GM18907 (cell line): ENCODE measurements around the gene DISC1.

Experiments
- ATAC-seq: cut with Tn5 transposase; IDR thresholded peaks from one replicate; pipeline ENCODE4 v1.9.1; 2021; ENCODE audit warnings: mild to moderate bottlenecking, moderate library complexity; ENCODE audit not compliant: unreplicated experiment

DISC1 gene

DNA sequence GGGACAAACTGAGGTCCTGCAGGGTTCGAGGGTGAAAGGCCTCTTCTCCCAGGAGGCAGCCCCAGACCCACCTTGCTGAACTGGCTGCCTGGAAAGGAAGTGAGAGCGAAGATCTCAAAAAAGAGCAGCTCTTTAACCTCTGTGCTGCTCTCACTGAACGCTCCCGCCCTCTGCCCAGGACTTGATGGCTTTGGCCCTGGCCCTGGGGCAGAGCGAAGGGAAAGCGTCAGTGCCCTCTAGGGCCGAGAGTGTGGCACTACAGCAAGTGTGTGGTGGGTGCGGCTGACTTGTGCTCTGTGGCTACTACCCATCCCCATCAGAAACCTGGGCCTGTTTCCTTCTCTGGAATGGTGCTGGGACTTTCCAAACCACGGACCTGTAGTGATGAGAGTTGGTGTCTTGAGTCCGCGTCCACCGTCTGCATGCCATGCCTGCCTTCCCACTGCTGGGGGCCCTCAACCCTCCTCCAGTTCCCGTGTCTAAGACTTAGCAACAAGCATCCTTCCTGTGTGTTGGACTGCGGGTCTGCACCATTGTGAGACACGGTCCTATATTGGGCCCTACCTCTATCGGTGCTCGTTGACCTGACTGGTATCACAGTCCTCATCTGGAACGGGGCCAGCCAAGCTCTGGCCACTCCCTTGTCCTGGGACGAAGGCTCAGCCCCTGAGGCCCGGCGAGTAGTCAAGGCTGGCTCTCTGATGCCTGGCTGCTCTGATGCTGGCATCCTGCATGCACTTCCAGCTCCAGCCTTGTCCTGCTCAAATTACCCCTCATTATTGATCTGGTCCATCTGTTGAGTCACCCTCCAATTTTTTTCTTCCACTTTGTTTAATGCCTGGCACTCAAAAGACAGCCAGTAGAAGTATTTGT, 180.3 kb downstream of the DISC1 start:
- peak; percentile 88 for ATAC-seq

DNA sequence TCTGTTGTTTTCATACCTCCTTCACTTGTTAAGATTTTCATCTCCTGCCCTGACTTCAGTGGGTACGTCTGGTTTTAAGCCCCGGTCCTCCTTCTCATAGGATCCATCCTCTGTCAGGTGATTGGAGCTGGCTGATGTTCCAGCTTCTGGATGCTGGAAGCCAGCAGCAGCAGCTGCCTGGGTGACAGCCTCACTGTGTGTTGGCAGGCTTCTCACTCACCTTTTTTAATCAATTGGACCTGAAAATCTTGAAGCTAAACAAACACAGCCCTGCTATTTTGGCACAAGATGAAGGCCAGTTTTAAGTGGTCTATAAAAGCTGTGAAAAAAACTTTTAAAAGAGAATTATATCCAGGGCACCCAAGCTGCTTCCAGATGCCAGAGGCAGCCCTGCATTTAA, 181.0 kb downstream of the DISC1 start:
- ATAC-seq, result no peak

DNA sequence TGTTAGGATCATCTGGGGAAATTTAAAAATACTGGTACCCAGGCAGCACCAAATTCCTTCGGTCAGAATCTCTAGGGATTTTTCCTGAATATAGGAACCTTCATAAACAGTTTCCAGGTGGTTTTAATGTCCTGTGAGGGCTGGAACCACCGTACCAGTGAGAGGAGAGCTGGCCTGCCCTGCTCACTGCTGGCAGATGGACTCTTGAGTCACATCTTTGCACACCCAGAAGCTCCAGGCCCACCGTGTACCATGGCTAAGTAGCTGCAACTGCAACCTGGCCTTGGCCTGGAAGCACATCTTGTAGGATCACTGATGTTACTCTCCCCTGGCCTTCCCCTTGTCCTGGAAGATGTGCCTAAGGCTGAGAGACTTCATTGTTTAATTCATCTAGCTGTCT, 181.5 kb downstream of the DISC1 start:
- ATAC-seq, result no peak

DNA sequence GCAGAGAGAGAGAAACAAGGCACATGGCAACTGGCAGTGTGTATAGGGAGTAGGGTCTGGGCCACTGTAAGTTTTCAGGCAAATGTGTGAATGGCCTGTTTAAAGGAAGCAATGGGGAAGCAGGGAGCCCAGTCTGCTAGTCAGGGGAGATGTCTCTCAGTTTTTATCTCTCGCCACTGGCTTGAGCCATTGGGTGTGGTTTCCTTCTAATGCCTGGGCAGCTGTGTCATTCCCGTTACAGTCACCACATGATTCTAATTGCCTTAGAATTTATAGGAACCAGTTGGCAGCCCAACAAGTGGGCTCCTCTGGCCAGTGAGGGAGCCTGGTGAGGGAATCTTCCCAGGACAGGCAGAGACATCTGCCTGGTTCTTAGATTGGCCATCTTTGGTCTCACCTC, 182.4 kb downstream of the DISC1 start:
- ATAC-seq, result no peak

GRCh38 chr1:231810415-231810814, 183.8 kb downstream of the DISC1 start:
- ATAC-seq, result no peak

DNA sequence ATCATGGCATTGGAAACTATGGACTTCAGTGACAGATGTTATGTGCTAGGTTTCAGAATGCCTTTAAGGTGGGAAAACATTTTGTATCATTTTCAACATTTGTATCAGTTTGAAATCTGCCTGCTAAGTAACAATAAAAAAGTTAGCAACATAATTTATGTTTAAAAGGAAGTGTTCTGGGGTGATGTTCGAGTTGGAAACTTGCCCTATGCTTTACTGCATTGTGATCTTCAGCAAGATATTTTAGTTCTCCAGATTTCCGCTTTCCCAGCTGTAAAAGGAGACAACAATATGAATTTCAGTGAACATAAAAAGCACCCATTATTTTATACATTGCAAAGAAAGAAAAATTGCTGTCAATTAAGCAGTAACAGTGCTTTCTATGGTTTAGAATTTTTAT, 187.4 kb downstream of the DISC1 start:
- no peak for ATAC-seq

DNA sequence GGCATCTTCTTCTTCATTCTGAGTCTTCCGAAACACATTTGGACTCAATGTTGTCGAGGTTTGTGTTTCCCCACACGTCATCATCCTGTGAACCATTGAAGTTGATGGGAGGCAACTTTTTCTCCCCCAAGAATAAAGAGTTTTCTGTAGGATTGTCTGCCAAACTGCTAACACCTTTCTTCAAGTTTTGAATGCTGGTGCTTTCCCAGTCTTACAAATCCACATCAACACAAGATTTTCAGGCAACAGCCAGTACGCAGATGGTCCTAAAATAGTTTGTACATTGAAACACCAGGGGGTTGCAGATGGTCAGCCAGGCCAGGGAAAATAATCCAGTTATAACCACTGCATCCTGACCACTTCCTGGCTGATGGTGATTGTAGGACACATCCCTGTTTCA, 187.9 kb downstream of the DISC1 start:
- no peak for ATAC-seq

- ATAC-seq, result no peak
These were observed 191.2 kb downstream of the DISC1 start for GRCh38 chr1:231817801-231818200.

DNA sequence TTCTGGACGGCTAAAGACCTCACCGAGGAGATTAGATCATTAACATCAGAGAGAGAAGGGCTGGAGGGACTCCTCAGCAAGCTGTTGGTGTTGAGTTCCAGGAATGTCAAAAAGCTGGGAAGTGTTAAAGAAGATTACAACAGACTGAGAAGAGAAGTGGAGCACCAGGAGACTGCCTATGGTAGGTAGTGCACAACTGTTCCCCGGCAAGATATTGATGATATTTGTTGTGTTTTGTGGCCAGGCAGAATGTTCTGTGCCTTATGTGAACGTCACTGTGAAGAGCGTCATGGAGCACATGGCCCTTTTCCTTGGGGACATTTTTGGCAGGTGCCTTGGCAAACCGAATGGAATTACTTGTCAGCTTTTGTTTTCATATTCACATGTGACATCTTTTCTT, 191.7 kb downstream of the DISC1 start:
- ATAC-seq, result no peak

GRCh38 chr1:231821281-231821680, 194.7 kb downstream of the DISC1 start:
- ATAC-seq, result no peak

GRCh38 chr1:231822041-231822440, 195.5 kb downstream of the DISC1 start:
- no peak for ATAC-seq

GRCh38 chr1:231826566-231826965, 200.0 kb downstream of the DISC1 start:
- ATAC-seq, result no peak

GRCh38 chr1:231827337-231828105, 200.9 kb downstream of the DISC1 start:
- ATAC-seq, result no peak

- no peak for ATAC-seq
These were observed 201.8 kb downstream of the DISC1 start for GRCh38 chr1:231828182-231828920.

DNA sequence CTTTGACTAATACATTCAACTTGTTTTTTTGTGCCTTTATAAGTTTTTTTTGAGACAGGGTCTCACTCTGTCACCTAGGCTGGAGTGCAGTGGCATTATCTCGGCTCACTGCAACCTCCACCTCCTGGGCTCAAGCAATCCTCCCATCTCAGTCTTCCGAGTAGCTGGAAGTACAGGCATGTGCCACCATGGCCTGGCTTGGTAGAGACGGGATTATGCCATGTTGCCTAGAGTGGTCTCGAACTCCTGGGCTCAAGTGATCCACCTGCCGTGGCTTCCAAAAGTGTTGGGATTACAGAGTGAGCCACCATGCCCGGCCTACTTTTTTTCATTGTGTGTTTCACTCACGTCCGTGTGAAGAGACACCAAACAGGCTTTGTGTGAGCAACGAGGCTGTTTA, 202.7 kb downstream of the DISC1 start:
- no peak for ATAC-seq

- no peak for ATAC-seq
These were observed 209.8 kb downstream of the DISC1 start for GRCh38 chr1:231836227-231836893.

GRCh38 chr1:231838521-231838920, 211.9 kb downstream of the DISC1 start:
- no peak for ATAC-seq

GRCh38 chr1:231839999-231840398, 213.4 kb downstream of the DISC1 start:
- no peak for ATAC-seq

GRCh38 chr1:231841616-231842344, 215.2 kb downstream of the DISC1 start:
- no peak for ATAC-seq

- ATAC-seq, result no peak
These were observed 215.9 kb downstream of the DISC1 start for GRCh38 chr1:231842441-231842840.
